ENCODE data around the gene ODAPH. TPM values are rescaled to one million over a fixed set of nuclear protein-coding genes. Genes with fewer than 3 reads are reported as not detected.

The ODAPH gene
- polyA plus RNA-seq, 1 of the 3 experiments (the other 2 are of a cell fraction), result 0.03 TPM

- TF ChIP-seq REST (IDR thresholded peaks at IDR 0.05; ENCODE audit: low read depth, low read length), result no peak
- TF ChIP-seq, protein P1, sequence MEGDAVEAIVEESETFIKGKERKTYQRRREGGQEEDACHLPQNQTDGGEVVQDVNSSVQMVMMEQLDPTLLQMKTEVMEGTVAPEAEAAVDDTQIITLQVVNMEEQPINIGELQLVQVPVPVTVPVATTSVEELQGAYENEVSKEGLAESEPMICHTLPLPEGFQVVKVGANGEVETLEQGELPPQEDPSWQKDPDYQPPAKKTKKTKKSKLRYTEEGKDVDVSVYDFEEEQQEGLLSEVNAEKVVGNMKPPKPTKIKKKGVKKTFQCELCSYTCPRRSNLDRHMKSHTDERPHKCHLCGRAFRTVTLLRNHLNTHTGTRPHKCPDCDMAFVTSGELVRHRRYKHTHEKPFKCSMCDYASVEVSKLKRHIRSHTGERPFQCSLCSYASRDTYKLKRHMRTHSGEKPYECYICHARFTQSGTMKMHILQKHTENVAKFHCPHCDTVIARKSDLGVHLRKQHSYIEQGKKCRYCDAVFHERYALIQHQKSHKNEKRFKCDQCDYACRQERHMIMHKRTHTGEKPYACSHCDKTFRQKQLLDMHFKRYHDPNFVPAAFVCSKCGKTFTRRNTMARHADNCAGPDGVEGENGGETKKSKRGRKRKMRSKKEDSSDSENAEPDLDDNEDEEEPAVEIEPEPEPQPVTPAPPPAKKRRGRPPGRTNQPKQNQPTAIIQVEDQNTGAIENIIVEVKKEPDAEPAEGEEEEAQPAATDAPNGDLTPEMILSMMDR (IDR thresholded peaks at IDR 0.05), result no peak
- TF ChIP-seq, protein P2, sequence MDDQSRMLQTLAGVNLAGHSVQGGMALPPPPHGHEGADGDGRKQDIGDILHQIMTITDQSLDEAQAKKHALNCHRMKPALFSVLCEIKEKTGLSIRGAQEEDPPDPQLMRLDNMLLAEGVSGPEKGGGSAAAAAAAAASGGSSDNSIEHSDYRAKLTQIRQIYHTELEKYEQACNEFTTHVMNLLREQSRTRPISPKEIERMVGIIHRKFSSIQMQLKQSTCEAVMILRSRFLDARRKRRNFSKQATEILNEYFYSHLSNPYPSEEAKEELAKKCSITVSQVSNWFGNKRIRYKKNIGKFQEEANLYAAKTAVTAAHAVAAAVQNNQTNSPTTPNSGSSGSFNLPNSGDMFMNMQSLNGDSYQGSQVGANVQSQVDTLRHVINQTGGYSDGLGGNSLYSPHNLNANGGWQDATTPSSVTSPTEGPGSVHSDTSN (IDR thresholded peaks at IDR 0.05), result no peak
- TF ChIP-seq RCOR1 (IDR thresholded peaks at IDR 0.05; ENCODE audit: low read length), result no peak
- TF ChIP-seq SMC3 (IDR thresholded peaks at IDR 0.05; ENCODE audit: low read depth, low read length), result no peak
- TF ChIP-seq, protein P3, sequence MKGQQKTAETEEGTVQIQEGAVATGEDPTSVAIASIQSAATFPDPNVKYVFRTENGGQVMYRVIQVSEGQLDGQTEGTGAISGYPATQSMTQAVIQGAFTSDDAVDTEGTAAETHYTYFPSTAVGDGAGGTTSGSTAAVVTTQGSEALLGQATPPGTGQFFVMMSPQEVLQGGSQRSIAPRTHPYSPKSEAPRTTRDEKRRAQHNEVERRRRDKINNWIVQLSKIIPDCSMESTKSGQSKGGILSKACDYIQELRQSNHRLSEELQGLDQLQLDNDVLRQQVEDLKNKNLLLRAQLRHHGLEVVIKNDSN (IDR thresholded peaks at IDR 0.05; ENCODE audit: borderline replicate concordance, low read depth), result no peak
- TF ChIP-seq FOXJ3 (CRISPR knock-in tag; IDR thresholded peaks at IDR 0.05), result no peak
- TF ChIP-seq EP300 (IDR thresholded peaks at IDR 0.05; ENCODE audit: borderline replicate concordance in 1 of 2, low read depth in 1 of 2, low read length in 1 of 2), result no peak
- TF ChIP-seq RAD21 (IDR thresholded peaks at IDR 0.05; ENCODE audit: low read length), result no peak
- no peak for TF ChIP-seq NFIC (IDR thresholded peaks at IDR 0.05; ENCODE audit: borderline replicate concordance)
- no peak for TF ChIP-seq EZH2phosphoT487 (IDR thresholded peaks at IDR 0.05; ENCODE audit: borderline replicate concordance, low read depth)
- no peak for TF ChIP-seq JUND (IDR thresholded peaks at IDR 0.05)
- TF ChIP-seq NRF1 (IDR thresholded peaks at IDR 0.05; ENCODE audit: low read depth, low read length), result no peak
- TF ChIP-seq GABPA (IDR thresholded peaks at IDR 0.05; ENCODE audit: low read depth), result no peak
- TF ChIP-seq SIN3A (IDR thresholded peaks at IDR 0.05; ENCODE audit: borderline replicate concordance, low read depth, low read length), result no peak
- TF ChIP-seq FOSL2 (IDR thresholded peaks at IDR 0.05; ENCODE audit: borderline replicate concordance, low read depth), result no peak
- no peak for TF ChIP-seq RFX5 (IDR thresholded peaks at IDR 0.05; ENCODE audit: low read length)
- TF ChIP-seq TCF12 (IDR thresholded peaks at IDR 0.05), result no peak
- TF ChIP-seq, protein P4, sequence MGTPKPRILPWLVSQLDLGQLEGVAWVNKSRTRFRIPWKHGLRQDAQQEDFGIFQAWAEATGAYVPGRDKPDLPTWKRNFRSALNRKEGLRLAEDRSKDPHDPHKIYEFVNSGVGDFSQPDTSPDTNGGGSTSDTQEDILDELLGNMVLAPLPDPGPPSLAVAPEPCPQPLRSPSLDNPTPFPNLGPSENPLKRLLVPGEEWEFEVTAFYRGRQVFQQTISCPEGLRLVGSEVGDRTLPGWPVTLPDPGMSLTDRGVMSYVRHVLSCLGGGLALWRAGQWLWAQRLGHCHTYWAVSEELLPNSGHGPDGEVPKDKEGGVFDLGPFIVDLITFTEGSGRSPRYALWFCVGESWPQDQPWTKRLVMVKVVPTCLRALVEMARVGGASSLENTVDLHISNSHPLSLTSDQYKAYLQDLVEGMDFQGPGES (IDR thresholded peaks at IDR 0.05; ENCODE audit: low read depth, low read length), result no peak
- TF ChIP-seq FOXM1 (IDR thresholded peaks at IDR 0.05; ENCODE audit: low read depth), result no peak
- WGBS (ENCODE audit: low lambda C conversion rate), result 90% methylated on average over 2 of the region's 2 CpGs
- peaks cover 53 to 55% of the 10 kb centered on the region in 2 experiments for H3K36me3 ChIP-seq (replicated peaks in 1 of 2; ENCODE audit: control insufficient read depth in 1 of 2, insufficient read depth in 2 of 2, low read length in 1 of 2)
- no peaks in the 10 kb centered on the region for H3K4me1 ChIP-seq (ENCODE audit: control insufficient read depth in 1 of 2, insufficient read depth in 2 of 2, low read depth in 1 of 2, low read length in 1 of 2)
- H3K9me2 ChIP-seq, result no peaks in the 10 kb centered on the region
- no peaks in the 10 kb centered on the region for H4K20me1 ChIP-seq (ENCODE audit: insufficient read depth)
- H3K9ac ChIP-seq, result no peak overlapping the region
- DNase-seq, result no peak
- H3K4me2 ChIP-seq, result no peak overlapping the region
- peaks cover 3% of the 10 kb centered on the region for H3K9me3 ChIP-seq
- H3F3A ChIP-seq (replicated peaks; ENCODE audit: insufficient read depth), result no peaks in the 10 kb centered on the region
- H2AFZ ChIP-seq (ENCODE audit: low read depth), result no peak overlapping the region
- no peak overlapping the region for H3K27ac ChIP-seq (ENCODE audit: low read depth in 2 of 2, low read length in 1 of 2)
- H3K4me3 ChIP-seq (ENCODE audit: low read depth in 2 of 2, low read length in 1 of 2), result no peak overlapping the region
- H3K79me2 ChIP-seq (ENCODE audit: insufficient read depth), result no peaks in the 10 kb centered on the region
- H3K27me3 ChIP-seq (ENCODE audit: insufficient read depth), result no peaks in the 10 kb centered on the region
- ChIA-PET POLR2A (interaction anchor here (0.6 kb wide), 1 partner anchor 62 kb away, joined by 3 read pairs; no protein-coding TSS in a partner anchor), CTCF (no interaction called here)
These were observed 25.1 kb upstream of the ODAPH start for GRCh38 chr4:75530556-75531322.
